SU-DHL-6 (cell line): Measurements from ENCODE around the gene BTBD19.

Experiments
- H2AFZ ChIP-seq: fragments of 200-600 bp; sonication (generic); 2 replicates; pipeline ENCODE4 v1.6.1; 2014; ENCODE audit warnings: low read depth, mild to moderate bottlenecking, moderate library complexity, mixed read lengths, antibody characterized with exemption, low read length; ENCODE audit not compliant: severe bottlenecking
- H3F3A ChIP-seq: fragments of 200-600 bp; shearing (Covaris generic); 2 replicates; pipeline ENCODE4 v1.6.0; 2016; ENCODE audit warnings: antibody characterized with exemption, mild to moderate bottlenecking; ENCODE audit not compliant: insufficient read depth
- H3K27ac ChIP-seq: fragments of 200-600 bp; sonication (generic); 2 replicates; pipeline ENCODE4 v1.5.1; 2016; ENCODE audit warnings: low read depth, mild to moderate bottlenecking, low read length, moderate library complexity, mixed read lengths
- H3K27me3 ChIP-seq: fragments of 200-600 bp; sonication (generic), shearing (Covaris generic); 2 replicates; pipeline ENCODE4 v1.6.0; 2014; ENCODE audit warnings: mild to moderate bottlenecking, low read length
- H3K36me3 ChIP-seq: fragments of 200-600 bp; sonication (generic); 2 replicates; pipeline ENCODE4 v1.6.1; 2014; ENCODE audit warnings: mild to moderate bottlenecking, low read length, mixed read lengths
- H3K4me2 ChIP-seq: fragments of 300-600, 200-600 bp; shearing (Covaris generic), sonication (generic); 2 replicates; pipeline ENCODE4 v1.6.0; 2014; ENCODE audit warnings: low read length, low read depth, mild to moderate bottlenecking; ENCODE audit not compliant: poor library complexity, severe bottlenecking
- H3K4me3 ChIP-seq: fragments of 200-600 bp; sonication (generic); 2 replicates; pipeline ENCODE4 v1.5.1; 2014; ENCODE audit warnings: antibody characterized with exemption, low read length, mild to moderate bottlenecking, mixed read lengths; ENCODE audit not compliant: insufficient read depth, poor library complexity, severe bottlenecking
- H3K79me2 ChIP-seq: fragments of 200-600 bp; sonication (generic); 2 replicates; pipeline ENCODE4 v1.6.1; 2014; ENCODE audit warnings: mild to moderate bottlenecking, low read length, moderate library complexity; ENCODE audit not compliant: insufficient read depth
- H3K9ac ChIP-seq: fragments of 200-600 bp; sonication (generic); 2 replicates; pipeline ENCODE4 v1.7.0; 2014; ENCODE audit warnings: mild to moderate bottlenecking, low read length
- H3K9me2 ChIP-seq: fragments of 200-600 bp; sonication (generic); replicated peaks from 2 replicates; pipeline ENCODE4 v1.6.1; 2014; ENCODE audit warnings: low read length; ENCODE audit not compliant: insufficient read depth
- H3K9me3 ChIP-seq: fragments of 200-600 bp; sonication (generic); 2 replicates; pipeline ENCODE4 v1.6.1; 2014; ENCODE audit warnings: low read length, mixed read lengths; ENCODE audit not compliant: insufficient read depth
- H4K20me1 ChIP-seq: fragments of 200-600 bp; sonication (generic); 2 replicates; pipeline ENCODE4 v1.6.1; 2014; ENCODE audit warnings: low read depth, mild to moderate bottlenecking, antibody characterized with exemption, low read length, moderate library complexity, mixed read lengths
- CTCF ChIP-seq: fragments of 200-600 bp; sonication (generic); IDR thresholded peaks from one replicate; pipeline ENCODE4 v1.5.1; 2017; ENCODE audit warnings: antibody characterized with exemption, mild to moderate bottlenecking, low read length, moderate library complexity; ENCODE audit not compliant: insufficient read depth, poor library complexity, severe bottlenecking
- EZH2phosphoT487 ChIP-seq: fragments of 200-600 bp; sonication (generic), shearing (Covaris generic); conservative IDR thresholded peaks from 2 replicates; pipeline ENCODE4 v1.6.1; 2018; ENCODE audit warnings: mild to moderate bottlenecking, antibody characterized with exemption, low read length, moderate library complexity, mixed read lengths

BTBD19 gene

GRCh38 chr1:44777547-44777946 lies 30.8 kb upstream of the BTBD19 start:
- peaks cover 61% of the 10 kb centered on the region for H3F3A ChIP-seq
- no peaks in the 10 kb centered on the region for H3K27me3 ChIP-seq
- H3K36me3 ChIP-seq = peaks cover 34% of the 10 kb centered on the region
- H4K20me1 ChIP-seq = peaks cover 21% of the 10 kb centered on the region; the same call in 1 of the 2 replicates
- TF ChIP-seq EZH2phosphoT487 (no peak), CTCF (no peak)
- no peaks in the 10 kb centered on the region for H3K9me2 ChIP-seq
- H2AFZ ChIP-seq = no peak overlapping the region
- peaks cover 43% of the 10 kb centered on the region for H3K79me2 ChIP-seq
- peak overlapping the region; percentile 99 for H3K4me2 ChIP-seq
- no peaks in the 10 kb centered on the region for H3K9me3 ChIP-seq
- peak overlapping the region; percentile 84 for H3K9ac ChIP-seq
- no peak overlapping the region for H3K27ac ChIP-seq
- peak overlapping the region; percentile 99 for H3K4me3 ChIP-seq

- no peak overlapping the region for H3K27ac ChIP-seq
- H3K9ac ChIP-seq = peak overlapping the region; percentile 84; the same call in 1 of the 2 replicates
- no peak overlapping the region for H3K4me3 ChIP-seq
- H3K9me2 ChIP-seq = no peaks in the 10 kb centered on the region
- peaks cover 34% of the 10 kb centered on the region for H3K36me3 ChIP-seq
- H2AFZ ChIP-seq = no peak overlapping the region
- H4K20me1 ChIP-seq = peaks cover 21% of the 10 kb centered on the region; the same call in 1 of the 2 replicates
- H3K27me3 ChIP-seq = no peaks in the 10 kb centered on the region
- peaks cover 59% of the 10 kb centered on the region for H3F3A ChIP-seq
- H3K9me3 ChIP-seq = no peaks in the 10 kb centered on the region
- peaks cover 43% of the 10 kb centered on the region for H3K79me2 ChIP-seq
- no peak overlapping the region for H3K4me2 ChIP-seq
- TF ChIP-seq CTCF = no peak
- no peak for TF ChIP-seq EZH2phosphoT487
These were observed 30.2 kb upstream of the BTBD19 start for GRCh38 chr1:44777969-44778635.

GRCh38 chr1:44778705-44779576 lies 29.4 kb upstream of the BTBD19 start:
- no peak overlapping the region for H3K4me3 ChIP-seq
- no peaks in the 10 kb centered on the region for H3K27me3 ChIP-seq
- no peaks in the 10 kb centered on the region for H3K9me2 ChIP-seq
- H3K27ac ChIP-seq = no peak overlapping the region
- peaks cover 43% of the 10 kb centered on the region for H3K79me2 ChIP-seq
- H3K4me2 ChIP-seq = no peak overlapping the region
- TF ChIP-seq CTCF = no peak
- H3K9me3 ChIP-seq = no peaks in the 10 kb centered on the region
- no peak overlapping the region for H2AFZ ChIP-seq
- H4K20me1 ChIP-seq = peaks cover 21% of the 10 kb centered on the region; the same call in 1 of the 2 replicates
- H3K9ac ChIP-seq = no peak overlapping the region
- H3K36me3 ChIP-seq = peaks cover 34% of the 10 kb centered on the region
- peaks cover 64% of the 10 kb centered on the region for H3F3A ChIP-seq
